HG02763 (cell line): Measurements from ENCODE around the gene PRC1.
A peak's percentile ranks its signal among the peaks of the same experiment; 100 is the strongest.
"Not testable (repeated sequence)": the region's sequence is repeated elsewhere in the genome, so short reads cannot be mapped to it uniquely, and the experiment has no call there.

Experiments used
- ATAC-seq: cut with Tn5 transposase; IDR thresholded peaks from one replicate; pipeline ENCODE4 v1.9.1; 2021; ENCODE audit warnings: mild to moderate bottlenecking, moderate library complexity; ENCODE audit not compliant: unreplicated experiment

Gene PRC1

GRCh38 chr15:90934256-90934948 is 59.9 kb downstream of the PRC1 start:
- ATAC-seq, result no peak

- ATAC-seq, result no peak
Measured at GRCh38 chr15:90933301-90933700, 61.0 kb downstream of the PRC1 start.

- no peak for ATAC-seq
Measured at GRCh38 chr15:90932660-90932991, 61.7 kb downstream of the PRC1 start.

- peak; percentile 44 for ATAC-seq
Measured at GRCh38 chr15:90931828-90932659, 62.3 kb downstream of the PRC1 start, which contains the start of gene HDDC3. HDDC3 (minus strand) TSS chr15:90932549; CDS start chr15:90932540, 9 bp downstream.

- no peak for ATAC-seq
Measured at GRCh38 chr15:90931575-90931827, 62.8 kb downstream of the PRC1 start.

- ATAC-seq, result no peak
Measured at GRCh38 chr15:90930861-90931574, 63.3 kb downstream of the PRC1 start.

- no peak for ATAC-seq
Measured at GRCh38 chr15:90929246-90930019, 64.9 kb downstream of the PRC1 start.

GRCh38 chr15:90928106-90928505 is 66.2 kb downstream of the PRC1 start:
- ATAC-seq, result not testable (repeated sequence)

- ATAC-seq, result not testable (repeated sequence)
Measured at GRCh38 chr15:90926766-90927165, 67.6 kb downstream of the PRC1 start.

GRCh38 chr15:90924375-90924774 is 70.0 kb downstream of the PRC1 start:
- no peak for ATAC-seq

- peak; percentile 65 for ATAC-seq
Measured at GRCh38 chr15:90922712-90923322, 71.5 kb downstream of the PRC1 start.

- ATAC-seq, result no peak
Measured at GRCh38 chr15:90921887-90922286, 72.4 kb downstream of the PRC1 start.

- ATAC-seq, result no peak
Measured at GRCh38 chr15:90918835-90919234, 75.5 kb downstream of the PRC1 start.

GRCh38 chr15:90918034-90918788 is 76.1 kb downstream of the PRC1 start:
- no peak for ATAC-seq

GRCh38 chr15:90917569-90917968 is 76.8 kb downstream of the PRC1 start:
- no peak for ATAC-seq

- ATAC-seq, result no peak
Measured at GRCh38 chr15:90916461-90916860, 77.9 kb downstream of the PRC1 start.
